Right ventricle myocardium superior (tissue), 1 donor: ENCODE measurements around the gene PLAGL1. TPM values are rescaled to one million over a fixed set of nuclear protein-coding genes. Genes with fewer than 3 reads are reported as not detected.

Source experiments
- ATAC-seq: fragments of 200-7000 bp; cut with Tn5 transposase; one replicate; pipeline ENCODE4 v1.9.1; 2020; ENCODE audit warnings: mild to moderate bottlenecking; ENCODE audit not compliant: poor library complexity
- DNase-seq: peaks from one replicate; pipeline ENCODE4 v3.0.0-alpha.2; 2020
- intact Hi-C: fragments of 100-400 bp; cut with DNase I; formaldehyde crosslinking; loops from one replicate; pipeline ENCODE4 v1.11.2; 2022
- total RNA-seq: library from RNA; stranded (reverse); fragmentation: NEBNext Ultra II Directional; extraction: Animal tissue kit (Norgen Biotek cat#: 25700); gene quantifications from one replicate; pipeline ENCODE4 v1.2.1, GENCODE V29; 2021
- donor health status: DM: no; HTN: yes; CAD: no; lungs with severe emphysema.

PLAGL1 gene
- total RNA-seq, 1 donor from 2014 or later: 10.8 TPM

DNA sequence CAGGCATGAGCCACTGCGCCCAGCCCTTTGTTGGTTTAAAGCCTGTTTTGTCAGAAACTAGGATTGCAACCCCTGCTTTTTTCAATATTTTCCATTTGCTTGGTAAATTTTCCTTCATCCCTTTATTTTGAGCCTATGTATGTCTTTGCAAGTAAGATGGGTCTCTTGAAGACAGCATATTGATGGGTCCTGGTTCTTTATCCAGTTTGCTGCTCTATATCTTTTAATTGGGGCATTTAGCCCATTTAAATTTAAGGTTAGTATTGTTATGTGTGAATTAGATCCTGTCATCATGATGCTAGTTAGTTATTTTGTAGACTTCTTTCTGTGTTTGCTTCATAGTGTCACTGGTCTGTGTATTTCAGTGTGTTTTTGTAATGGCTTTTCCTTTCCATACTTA is 97.0 kb downstream of the PLAGL1 start:
- intact Hi-C loops: no loop called here
- DNase-seq (no peak), ATAC-seq (no peak)

DNA sequence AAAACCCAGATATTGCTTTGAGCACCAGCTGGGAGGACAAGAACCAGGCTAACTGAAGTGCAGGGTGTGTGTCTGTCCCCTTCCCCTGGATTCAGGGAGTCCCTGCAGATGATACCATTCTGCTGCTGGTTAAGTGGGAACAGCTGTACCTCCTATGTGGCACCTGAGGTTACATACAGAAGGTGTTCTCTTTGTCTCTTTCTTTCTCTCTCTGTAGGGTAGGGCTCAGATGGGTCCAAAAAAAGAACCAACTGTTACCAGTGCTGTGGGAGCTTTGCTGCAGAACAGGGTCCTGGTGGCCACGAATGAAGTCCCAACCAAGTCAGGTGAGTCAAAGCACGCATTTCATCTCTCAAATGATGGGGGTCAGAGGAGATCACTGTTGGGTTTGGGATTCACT is 105.2 kb downstream of the PLAGL1 start:
- DNase-seq (no peak), ATAC-seq (no peak)
- intact Hi-C loops: no loop called here

DNA sequence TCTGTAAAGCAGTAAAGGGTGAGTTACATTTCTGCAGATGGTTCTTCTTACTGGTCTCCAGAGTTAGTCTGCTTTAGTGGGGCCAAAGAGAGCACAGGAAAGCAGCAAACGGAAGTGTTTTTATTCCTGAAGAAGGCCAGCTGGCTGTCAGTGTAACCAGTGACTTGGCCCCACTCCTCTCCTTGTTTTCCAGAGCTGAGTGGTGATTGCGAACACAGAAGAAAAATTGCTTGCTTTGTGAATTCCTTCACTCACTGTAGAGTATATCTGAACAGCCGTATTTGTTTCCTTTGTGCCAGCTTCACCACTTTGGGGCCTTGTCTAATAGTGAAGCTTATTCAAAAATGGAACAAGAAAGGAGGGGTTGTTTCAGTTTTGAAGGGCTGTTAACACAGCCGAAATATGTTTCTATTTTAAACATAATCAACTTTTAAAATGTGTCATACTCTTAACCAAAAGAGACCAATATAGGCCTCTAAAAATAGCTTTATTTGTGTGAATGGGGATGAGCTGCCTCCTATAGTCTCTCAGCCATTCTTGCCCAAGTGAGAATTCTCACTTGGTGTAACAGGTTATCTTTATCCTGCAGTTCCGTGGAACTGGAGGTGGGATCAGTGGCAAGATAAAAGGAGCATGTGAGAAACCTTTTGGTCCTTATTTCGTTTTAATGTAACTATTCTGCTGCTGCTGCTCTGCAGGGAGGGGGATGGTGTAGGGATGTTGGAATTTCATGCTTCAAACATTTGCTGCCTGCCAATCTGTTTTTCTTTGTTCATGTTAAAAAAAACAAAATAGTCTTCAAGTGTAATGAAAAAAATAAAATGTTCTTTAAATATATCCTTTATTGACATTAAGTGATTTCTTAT is 105.9 kb downstream of the PLAGL1 start:
- intact Hi-C loops: no loop called here
- peak; percentile 94 for ATAC-seq
- peak; percentile 41 for DNase-seq

DNA sequence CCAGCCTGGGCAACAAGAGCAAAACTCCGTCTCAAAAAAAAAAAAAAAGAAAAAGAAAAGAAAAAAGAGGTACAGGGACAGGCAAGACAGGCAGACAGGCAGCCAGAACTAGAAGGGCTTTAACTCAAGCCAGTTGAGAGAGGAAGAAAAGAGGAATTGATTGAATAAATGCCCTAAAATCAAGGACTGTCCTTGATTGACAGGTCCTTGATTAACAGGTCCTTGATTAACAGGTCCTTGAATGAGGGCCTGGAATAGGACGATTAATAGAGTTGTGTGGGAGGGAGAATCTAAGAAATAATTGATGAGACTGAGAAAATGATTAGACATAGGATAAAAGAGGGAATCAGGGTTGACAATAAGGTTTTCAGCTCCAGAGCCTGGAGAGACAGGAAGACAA is 107.7 kb downstream of the PLAGL1 start:
- DNase-seq (no peak), ATAC-seq (no peak)
- intact Hi-C loops: no loop called here

DNA sequence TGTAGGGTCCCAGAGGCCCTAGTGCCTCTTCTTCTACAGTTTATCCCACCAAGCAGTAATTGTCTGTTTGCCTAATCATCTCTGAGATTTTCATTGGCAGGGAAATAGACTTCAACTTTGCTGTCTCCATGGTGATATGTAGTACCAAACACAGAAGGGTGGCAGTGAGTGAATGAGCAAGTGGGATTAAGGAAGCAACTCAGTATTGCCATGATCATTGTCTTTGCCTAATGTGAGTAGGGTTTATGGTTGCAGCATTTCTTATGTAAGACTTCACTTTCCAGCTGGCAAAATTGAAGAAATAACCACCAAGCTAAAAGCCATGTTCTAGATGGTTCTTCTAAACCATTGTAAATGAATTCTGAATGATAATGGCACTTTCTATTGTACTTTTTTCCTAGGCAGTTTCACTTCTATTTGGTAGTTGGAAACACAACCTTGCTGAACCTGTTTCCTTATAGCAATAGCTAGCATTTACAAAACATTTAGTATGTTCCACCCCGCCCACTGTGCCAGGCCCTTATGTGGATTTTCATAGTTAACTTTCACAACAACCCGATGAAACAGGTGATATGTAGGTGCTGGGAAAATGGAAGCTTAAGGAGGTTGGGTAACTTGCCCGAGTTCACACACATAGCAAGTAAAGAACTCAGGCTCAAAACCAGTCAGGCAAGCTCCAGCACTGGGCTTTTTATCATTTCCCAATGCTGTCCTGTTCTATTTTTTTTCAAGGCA is 111.8 kb downstream of the PLAGL1 start:
- DNase-seq (no peak), ATAC-seq (no peak)
- intact Hi-C loops: no loop called here

DNA sequence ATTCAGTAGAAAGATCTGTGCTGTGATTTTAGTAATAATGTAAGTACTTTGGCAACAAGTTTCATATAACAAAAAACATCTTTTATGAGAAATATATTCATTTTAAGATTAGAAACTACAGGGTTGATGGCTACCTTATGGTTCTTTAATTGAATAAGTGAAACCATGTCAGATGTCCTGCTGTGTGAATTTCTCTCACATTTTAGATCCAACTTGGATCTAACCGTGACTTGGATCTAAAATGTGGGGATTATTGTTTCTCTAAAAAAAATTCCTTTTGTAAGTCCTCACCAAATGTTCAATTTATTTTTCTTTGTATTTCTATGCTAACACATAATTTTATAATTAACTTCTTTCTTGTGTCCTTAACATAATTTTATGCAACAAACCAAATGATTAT is 113.4 kb downstream of the PLAGL1 start:
- ATAC-seq: no peak
- intact Hi-C loops: no loop called here
- no peak for DNase-seq

Other genes with a start within 250 kb of the PLAGL1 start
- 12.2 TPM for gene LTV1, start 164.9 kb downstream of the PLAGL1 start, total RNA-seq
- gene ZC2HC1B, start 143.8 kb downstream of the PLAGL1 start, total RNA-seq: not detected
- 112 TPM for gene SF3B5, start 87.3 kb upstream of the PLAGL1 start, total RNA-seq
- gene STX11, start 142.3 kb upstream of the PLAGL1 start, total RNA-seq: 8.9 TPM